GM18868 (cell line): ENCODE measurements around the gene MISP3.

Experiments used
- ATAC-seq: cut with Tn5 transposase; IDR thresholded peaks from one replicate; pipeline ENCODE4 v1.9.1; 2021; ENCODE audit warnings: mild to moderate bottlenecking, moderate library complexity; ENCODE audit not compliant: unreplicated experiment

MISP3 gene

DNA sequence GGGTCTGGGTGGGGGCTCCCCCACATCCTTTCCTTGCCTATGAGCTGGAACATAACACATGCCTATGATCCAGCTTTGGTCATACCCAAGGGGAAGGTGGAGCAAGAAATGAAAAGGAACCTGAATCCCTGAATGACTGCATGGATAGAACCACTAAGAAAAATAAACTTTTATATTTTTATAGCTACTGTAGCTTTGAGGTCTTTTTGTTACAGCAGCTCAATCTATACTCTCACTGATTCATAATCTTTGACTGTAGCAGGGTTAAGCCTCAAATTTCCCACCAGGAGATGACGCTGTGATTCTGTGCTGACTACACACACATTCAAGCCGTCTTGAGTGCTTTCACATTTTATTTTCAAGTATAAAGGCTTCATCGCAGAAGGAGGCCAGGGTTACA, 19.6 kb upstream of the MISP3 start:
- no peak for ATAC-seq

DNA sequence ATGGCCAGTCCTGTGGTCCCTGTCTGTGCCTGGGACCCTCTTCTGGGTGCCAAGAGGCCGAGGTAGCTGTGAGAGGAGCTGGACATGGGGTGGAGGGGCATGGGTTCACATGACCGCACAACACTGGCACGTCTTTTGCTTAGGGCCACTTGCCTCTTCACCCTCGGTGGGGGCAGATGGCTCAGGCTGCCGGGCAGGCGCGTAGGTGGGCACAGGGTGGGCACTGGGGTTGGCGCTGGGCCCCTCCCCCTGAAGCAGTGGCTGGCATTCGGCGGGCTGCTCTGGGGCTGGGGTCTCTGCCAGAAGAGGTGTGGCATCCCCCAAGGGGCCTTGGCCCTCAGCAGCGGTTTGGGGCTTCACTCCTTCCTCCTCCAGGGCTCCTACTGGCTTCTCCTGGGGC, 19.1 kb upstream of the MISP3 start:
- ATAC-seq, result no peak

DNA sequence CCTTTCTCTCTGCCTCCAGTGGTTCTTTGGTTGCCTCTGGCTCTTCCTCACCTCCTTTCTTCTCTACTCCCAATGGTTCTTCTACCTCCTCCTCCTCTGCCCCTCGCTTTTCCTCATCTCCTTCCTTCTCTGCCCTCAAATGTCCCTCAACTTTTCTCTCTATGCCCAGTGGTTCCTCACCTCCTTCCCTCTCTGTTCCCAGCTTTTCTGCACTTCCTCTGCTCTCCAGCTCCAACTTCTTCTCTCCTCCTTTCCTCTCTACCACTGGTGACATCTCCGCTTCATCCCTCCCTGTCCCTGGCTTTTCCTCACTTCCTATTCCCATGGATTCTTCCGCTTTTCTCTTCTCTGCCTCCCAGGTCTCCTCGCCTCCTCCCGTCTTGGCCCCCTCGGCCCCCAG, 18.5 kb upstream of the MISP3 start:
- ATAC-seq, result no peak

- ATAC-seq, result no peak
Measured at GRCh38 chr19:14054721-14055120, 17.9 kb upstream of the MISP3 start.

DNA sequence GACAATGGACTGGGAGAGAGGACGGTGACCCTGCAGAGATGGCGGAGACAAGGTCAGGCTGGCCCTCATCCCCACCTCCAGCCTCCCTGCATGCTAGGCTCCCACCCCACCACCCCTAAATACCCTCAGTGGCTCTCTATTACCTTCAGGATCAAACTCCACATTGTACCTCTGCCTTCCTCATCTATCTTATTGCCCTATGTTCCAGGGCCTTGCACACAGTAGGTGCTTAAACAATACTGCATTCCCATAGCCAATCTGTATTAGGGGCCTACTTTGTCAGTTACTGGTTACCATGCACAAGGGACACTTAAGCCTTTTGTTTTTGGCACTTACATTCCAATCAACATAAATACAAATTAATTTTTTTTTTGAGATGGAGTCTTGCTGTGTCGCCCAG, 17.2 kb upstream of the MISP3 start:
- no peak for ATAC-seq

DNA sequence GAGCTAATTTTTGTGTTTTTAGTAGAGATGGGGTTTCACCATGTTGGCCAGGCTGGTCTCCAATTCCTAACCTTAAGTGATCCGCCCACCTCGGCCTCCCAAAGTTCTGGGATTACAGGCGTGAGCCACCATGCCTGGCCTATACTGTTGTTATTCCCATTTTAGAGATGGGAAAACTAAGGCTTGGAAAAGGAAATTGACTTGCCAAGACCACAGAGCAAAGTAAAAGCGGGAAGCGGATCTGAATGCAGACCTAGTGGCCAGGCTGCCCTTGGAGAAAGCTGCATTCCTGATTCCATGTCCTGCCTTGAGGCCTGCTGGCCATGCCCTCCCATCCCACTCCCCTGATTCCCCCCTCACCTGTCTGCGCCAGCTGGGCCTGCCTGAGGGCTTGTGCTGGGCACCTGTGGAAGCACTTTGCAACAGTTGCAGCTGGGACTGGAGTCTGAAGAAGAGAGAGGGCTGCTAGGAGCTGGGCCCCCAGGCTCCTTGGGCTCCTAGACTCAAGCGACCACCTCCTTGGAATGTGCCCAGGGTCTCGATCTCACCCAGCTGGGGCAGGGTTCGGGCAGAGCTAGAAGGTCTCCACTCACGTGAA, 16.4 kb upstream of the MISP3 start:
- ATAC-seq, result no peak

GRCh38 chr19:14056741-14057356, 15.7 kb upstream of the MISP3 start:
- no peak for ATAC-seq

DNA sequence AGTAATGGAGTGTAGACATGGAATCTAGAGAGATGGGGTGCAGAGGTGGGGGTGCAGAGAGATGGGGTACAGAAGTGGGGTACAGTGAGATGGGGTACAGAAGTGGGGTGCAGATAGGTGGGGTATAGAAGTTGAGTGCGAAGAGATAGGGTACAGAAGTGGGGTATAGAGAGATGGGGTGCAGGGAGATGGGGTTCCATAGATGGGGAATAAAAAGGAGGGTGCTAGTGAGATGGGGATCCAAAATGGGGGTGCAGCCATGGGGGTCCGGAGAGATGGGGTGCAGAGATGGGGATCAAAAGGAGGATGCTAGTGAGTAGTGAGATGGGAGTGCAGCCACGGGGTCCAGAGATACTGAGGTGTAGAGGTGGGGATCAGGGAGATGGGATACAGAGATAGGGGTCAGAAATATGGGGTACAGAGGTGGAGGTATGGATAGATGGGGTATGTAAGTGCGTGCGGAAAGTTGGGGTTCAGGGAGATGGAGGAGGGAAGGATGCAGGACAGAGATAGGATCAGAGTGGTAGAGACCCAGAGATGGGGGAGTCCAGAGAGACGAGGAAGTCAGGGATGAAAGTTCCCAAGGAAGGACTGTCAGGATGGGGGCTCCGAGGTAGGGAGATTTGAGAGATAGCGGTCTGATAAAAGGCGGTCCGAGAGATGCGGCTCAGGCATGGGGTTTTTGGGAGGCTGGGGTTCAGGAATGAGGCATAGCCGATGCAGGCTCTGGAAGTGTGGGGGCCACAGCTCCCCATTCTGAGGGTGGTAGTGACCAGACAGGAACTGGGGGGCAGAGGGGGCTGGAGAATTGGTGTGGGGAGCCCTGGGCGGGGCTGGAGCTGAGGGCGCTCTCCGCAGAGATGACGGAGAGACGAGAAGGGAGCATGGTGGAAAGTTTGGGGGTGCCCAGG, 14.1 kb upstream of the MISP3 start:
- no peak for ATAC-seq

DNA sequence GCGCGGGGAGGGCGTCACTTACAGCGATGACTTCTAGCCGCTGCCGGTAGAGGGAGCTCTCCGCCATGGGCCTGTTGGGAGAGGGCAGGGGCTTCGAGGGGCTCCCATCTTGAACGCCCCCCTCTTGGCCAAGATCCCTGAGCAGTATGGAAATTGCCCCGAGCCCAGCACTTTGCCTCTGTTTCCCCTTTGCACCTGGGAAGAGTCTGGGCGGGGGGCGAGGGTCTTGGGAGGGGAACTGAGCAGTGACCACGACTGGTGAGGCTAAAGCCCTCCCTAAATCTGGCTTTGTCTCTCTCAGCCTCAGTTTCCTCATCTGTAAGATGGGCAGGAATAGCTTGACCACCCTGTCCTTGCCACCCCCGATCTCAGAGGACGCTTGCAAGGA, 13.5 kb upstream of the MISP3 start:
- ATAC-seq, result no peak

DNA sequence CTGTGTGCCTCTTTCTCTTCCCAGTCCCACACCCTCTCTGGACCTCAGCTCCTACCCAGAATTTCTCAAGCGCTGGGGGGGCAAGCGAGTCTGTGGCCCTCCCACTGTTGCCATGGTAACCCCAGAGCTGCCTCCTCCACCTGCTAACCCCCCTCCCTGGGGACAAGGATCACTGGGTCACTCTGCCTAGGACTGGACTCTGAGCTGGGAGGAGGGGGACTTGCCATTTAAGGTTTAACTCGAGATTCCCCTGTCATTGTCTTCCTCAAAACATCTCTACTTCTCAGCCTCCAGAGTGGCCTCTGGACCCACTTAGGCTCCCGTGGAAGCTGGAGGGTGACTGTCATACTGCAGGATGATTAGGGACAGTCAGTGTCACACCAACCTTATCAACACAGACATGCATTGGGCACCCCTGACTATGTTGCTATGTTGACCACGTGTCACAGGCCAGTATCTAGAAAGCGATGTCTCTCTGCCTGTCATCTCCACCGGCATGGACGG, 12.9 kb upstream of the MISP3 start:
- ATAC-seq, result no peak

- no peak for ATAC-seq
Measured at GRCh38 chr19:14061081-14061749, 11.4 kb upstream of the MISP3 start.

- ATAC-seq, result no peak
Measured at GRCh38 chr19:14061751-14062557, 10.6 kb upstream of the MISP3 start, which contains the start of gene PALM3. PALM3 (minus strand) TSS chr19:14062076; CDS start chr19:14061980, 96 bp downstream.

DNA sequence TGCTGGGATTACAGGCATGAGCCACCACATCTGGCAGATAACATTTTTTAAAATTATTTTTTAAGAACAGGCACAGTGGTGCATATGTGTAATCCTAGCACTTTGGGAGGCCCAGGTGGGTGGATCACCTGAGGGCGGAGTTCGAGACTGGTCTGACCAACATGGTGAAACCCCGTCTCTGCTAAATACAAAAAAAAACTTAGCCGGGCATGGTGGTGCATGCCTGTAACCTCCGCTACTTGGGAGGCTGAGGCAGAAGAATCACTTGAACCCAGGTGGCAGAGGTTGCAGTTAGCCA, 10.1 kb upstream of the MISP3 start:
- ATAC-seq, result no peak

GRCh38 chr19:14063105-14063504, 9.5 kb upstream of the MISP3 start:
- no peak for ATAC-seq

GRCh38 chr19:14066134-14066533, 6.5 kb upstream of the MISP3 start:
- ATAC-seq, result no peak

- no peak for ATAC-seq
Measured at GRCh38 chr19:14070268-14071050, 2.1 kb upstream of the MISP3 start.

- peak; percentile 54 for ATAC-seq
Measured at GRCh38 chr19:14073261-14073924, 807 bp downstream of the MISP3 start.

GRCh38 chr19:14073925-14074838, 1.6 kb downstream of the MISP3 start:
- no peak for ATAC-seq
